IPS DF 19.7 (cell line): ENCODE data around the gene NRG4.
"Not testable (repeated sequence)": the region's sequence is repeated elsewhere in the genome, so short reads cannot be mapped to it uniquely, and the experiment has no call there.

Experiments used
- DNase-seq: peaks from one replicate; pipeline ENCODE4 v3.0.0-alpha.2; 2013; ENCODE audit warnings: low read depth, low spot score

NRG4 gene

GRCh38 chr15:75994220-75994619, 18.0 kb downstream of the NRG4 start:
- no peak for DNase-seq

- no peak for DNase-seq
Observed at GRCh38 chr15:75992897-75993296, 19.3 kb downstream of the NRG4 start.

DNA sequence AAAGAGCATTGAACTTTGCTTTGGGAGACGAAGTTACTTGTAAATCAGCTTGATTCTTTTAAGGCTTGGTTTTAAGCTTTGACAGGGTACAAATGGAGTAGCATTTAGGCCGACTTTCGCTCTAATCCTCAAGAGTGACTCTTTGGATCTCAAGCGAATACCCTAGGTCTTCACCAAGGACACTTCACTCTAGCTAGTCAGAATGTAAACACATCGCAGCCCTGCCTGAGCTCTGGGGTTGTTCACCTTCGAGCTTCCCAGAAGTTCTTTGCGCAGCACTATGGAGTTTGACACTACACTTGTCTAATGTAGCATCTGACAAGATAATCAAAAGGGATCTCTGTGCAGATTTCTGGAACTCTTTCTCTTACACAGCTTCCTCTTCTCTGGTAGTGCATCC, 22.3 kb downstream of the NRG4 start:
- no peak for DNase-seq

GRCh38 chr15:75989045-75989444, 23.2 kb downstream of the NRG4 start:
- DNase-seq = no peak

DNA sequence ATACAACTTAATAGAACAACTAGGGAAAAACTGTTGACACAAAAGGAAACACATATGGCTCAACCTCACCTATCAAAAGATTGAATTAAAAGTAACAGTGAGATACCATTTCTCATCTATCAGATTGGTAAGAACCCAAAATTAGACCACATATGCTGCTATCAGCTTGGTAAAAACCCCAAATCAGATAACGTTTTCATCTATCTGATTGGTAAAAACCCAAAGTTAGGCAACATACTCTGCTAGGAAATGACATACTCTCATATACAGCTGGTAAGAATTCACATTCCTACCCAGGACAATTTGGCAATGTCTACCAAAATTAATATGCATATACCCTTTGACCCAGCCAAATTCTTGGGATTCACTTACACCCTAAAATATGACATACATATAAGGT, 26.3 kb downstream of the NRG4 start:
- DNase-seq = no peak

- not testable (repeated sequence) for DNase-seq
Observed at GRCh38 chr15:75984706-75985105, 27.5 kb downstream of the NRG4 start.

GRCh38 chr15:75982468-75982867, 29.8 kb downstream of the NRG4 start:
- DNase-seq = no peak

GRCh38 chr15:75981149-75981815, 30.9 kb downstream of the NRG4 start:
- DNase-seq = no peak

DNA sequence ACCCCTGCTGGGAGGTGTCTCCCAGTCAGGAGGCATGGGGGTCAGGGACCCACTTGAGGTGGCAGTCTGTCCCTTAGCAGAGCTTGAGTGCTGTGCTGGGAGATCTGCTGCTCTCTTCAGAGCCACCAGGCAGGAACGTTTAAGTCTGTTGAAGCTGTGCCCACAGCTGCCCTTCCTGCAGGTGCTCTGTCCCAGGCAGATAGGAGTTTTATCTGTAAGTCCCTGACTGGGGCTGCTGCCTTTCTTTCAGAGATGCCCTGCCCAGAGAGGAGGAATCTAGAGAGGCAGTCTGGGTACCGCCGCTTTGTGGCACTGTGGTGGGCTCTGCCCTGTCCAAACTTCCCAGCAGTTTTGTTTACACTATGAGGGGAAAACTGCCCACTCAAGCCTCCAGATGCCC, 35.5 kb downstream of the NRG4 start:
- not testable (repeated sequence) for DNase-seq

DNA sequence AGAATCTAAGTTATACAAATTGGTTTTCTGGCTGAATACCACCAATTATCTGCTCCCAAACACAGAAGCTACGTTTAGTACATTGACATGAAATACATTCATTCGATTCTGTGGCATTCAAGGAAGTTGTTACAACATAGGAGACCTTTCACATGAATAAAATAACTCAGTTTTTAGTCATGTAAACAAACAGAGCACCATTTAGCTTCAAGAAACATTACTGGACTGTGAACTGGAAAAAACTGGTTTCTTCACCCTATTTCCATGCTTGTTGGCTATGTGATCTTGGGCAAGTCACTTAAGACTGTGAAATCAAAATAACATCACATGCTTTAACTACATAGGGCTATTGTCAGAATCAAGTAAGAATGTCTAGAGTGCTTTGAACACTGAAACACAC, 46.2 kb downstream of the NRG4 start:
- no peak for DNase-seq

- DNase-seq = no peak
Observed at GRCh38 chr15:75961331-75961730, 50.9 kb downstream of the NRG4 start.

- no peak for DNase-seq
Observed at GRCh38 chr15:75955720-75956119, 56.5 kb downstream of the NRG4 start.

DNA sequence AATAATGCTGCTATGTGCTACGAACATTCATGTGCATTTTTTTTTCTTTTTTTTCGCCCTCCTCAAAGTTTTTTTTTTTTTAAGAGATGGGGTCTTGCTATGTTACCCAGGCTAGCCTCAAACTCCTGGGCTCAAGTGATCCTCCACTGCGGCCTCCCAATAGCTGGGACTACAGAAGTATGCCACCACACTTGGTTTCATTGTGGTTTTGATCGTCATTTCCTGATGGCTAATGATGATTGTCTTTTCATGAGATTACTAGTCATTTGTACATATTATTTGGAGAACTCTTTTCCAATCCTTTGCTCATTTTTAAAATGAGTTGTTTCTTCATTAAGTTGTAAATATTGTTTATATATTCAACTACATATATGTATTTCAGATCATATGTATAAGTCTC, 59.7 kb downstream of the NRG4 start:
- no peak for DNase-seq

GRCh38 chr15:75948761-75949296, 63.4 kb downstream of the NRG4 start:
- DNase-seq = no peak

DNA sequence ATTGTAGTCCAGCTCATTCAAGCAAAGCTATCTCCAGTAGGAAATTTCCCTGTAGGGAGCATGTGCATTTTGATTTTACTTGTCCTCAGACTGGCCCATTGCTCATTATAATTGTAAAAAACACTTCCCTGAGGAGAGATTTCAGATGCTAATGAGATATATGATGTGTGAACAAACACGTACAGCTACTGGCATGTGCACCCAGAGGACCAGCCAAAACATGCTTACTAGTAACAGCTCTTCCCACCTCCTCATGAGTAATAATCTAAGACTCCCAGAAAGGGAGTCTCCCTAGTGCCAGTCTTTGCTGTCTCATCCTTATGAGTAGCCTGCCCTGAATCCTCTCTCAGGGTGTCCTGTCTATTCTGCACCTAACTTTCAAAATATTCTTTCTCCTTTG, 65.1 kb downstream of the NRG4 start:
- no peak for DNase-seq

- DNase-seq = no peak
Observed at GRCh38 chr15:75945953-75946352, 66.3 kb downstream of the NRG4 start.

DNA sequence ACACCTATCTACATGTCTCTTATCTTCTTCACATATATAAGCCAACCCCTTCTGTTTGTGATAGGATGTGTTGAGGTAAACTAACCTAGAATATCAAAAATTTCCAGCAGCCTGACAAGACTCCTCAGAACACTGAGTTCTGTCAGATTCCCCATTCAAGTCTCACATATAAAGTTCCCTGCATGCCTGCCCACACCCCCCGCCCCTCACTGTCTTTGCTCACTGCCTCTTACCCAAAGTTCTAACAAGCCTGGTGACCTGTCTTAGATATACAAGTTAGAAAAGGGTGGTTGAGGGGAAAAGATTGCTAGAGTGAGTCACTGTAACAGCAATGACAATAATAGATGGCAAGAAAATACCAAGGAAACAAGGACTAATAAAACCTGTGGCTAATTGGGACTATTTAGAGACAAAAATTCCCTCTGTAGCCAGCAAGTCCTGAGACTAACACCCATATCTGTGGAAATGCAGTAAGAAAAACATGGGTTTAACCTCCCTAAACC, 68.5 kb downstream of the NRG4 start:
- DNase-seq = no peak

DNA sequence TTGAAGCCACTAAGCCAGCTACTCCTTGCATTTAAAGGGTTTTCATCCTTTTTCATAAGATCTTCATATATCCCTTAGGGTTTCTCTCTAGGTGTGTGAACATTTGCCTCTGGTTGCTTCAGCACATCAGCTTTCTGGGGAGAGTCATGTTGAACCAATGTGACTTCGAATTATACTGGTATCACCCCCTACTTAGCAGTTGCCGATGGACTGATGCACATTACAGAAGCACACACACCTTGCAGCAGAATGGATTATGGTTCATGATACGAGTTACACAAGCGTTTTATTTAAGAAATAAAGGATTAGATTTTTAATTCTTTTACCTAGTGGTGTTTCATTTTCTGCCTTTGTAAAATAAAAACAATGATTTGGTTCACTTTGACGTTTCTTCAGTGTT, 69.0 kb downstream of the NRG4 start:
- DNase-seq = no peak

DNA sequence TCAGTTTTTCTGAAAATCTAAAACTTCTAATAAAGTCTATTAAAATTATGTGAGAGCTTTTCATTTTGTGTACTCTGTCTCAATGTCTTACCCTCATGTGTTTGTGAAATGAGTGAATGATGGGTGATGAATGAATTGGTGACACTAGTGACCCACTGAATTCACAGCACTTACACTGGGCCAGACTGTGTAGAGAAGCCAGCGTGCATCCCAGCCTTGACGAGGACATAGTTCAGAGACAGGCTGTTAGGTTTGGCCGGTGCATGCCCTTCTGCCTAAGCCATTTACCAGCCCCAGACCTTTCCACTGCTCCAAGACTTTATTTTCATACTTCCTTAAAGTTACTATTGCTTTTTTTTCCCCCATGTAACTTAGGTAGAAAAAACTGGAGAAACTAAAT, 69.8 kb downstream of the NRG4 start:
- no peak for DNase-seq

GRCh38 chr15:75930866-75931265, 81.4 kb downstream of the NRG4 start:
- no peak for DNase-seq

GRCh38 chr15:75929799-75930565, 82.2 kb downstream of the NRG4 start:
- no peak for DNase-seq

- DNase-seq = no peak
Observed at GRCh38 chr15:75928680-75929608, 83.3 kb downstream of the NRG4 start.
